Astrocyte of the hippocampus (primary cell): ENCODE data around the gene GABRD.
A peak's percentile ranks its signal among the peaks of the same experiment; 100 is the strongest.

Source experiments
- DNase-seq: peaks from one replicate; pipeline ENCODE4 v3.0.0; 2011; ENCODE audit warnings: low read depth, low spot score

GABRD gene

GRCh38 chr1:1985375-1986050 lies 33.6 kb upstream of the GABRD start:
- DNase-seq: no peak

- no peak for DNase-seq
These were observed 32.5 kb upstream of the GABRD start for GRCh38 chr1:1986451-1987141.

DNA sequence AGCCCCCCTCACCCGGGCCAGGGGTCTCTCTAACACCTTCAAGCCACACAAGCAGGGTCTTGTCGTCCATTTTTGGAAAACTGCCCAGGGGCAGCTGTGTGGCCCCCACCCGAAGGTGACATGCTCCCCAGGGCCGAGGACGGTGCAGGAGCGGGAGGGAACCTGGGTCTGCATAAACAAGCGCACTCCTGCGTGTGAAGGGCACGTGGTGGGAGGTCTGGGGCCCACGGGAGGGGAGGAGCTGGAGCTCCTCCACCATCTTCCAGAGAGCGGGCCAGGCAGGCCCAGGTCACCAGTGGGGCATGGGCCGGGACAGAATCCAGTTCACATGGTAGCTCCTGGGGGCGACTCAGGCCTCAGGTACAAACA lies 32.0 kb upstream of the GABRD start:
- DNase-seq: no peak

GRCh38 chr1:1988061-1988945 lies 30.8 kb upstream of the GABRD start:
- no peak for DNase-seq

DNA sequence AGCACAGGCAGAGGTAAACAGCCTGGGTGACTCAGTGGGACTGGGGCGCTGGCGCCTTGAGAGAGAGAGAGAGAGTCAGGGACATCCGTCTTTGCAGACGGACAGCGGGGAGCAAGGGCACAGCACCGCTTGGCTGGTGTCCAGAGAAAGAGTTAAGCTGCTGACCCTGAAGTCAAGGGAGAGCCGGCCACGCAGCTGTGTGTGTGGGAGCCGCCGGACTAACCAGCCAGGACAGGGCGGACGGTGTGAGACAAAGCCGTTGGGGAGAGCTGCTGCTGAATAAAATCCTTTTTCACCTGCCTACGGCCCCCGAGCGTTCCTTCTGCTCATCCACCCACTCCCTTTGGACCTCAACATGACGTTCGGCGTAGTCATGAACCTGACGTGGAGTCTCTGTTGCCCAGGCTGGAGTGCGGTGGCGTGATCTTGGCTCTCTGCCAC lies 30.0 kb upstream of the GABRD start:
- DNase-seq: no peak

DNA sequence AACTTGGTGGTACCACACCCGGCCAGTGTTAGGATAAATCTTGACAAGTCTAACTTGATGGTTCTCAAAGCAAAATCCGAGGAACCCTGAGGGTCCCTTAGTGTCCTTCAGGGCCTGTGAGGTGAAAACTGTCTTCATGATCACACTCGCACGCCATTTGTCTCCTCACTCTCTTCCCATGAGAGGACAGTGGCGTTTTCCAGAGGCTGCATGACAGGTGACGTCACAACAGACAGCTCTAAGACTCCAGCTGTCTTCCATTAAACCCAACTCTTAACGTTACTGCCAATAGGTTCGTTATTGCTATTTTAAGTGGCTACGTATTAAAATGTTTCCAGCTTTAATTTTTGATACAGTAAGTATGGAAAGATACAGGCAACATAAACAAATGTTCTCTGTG lies 29.4 kb upstream of the GABRD start:
- DNase-seq: no peak

DNA sequence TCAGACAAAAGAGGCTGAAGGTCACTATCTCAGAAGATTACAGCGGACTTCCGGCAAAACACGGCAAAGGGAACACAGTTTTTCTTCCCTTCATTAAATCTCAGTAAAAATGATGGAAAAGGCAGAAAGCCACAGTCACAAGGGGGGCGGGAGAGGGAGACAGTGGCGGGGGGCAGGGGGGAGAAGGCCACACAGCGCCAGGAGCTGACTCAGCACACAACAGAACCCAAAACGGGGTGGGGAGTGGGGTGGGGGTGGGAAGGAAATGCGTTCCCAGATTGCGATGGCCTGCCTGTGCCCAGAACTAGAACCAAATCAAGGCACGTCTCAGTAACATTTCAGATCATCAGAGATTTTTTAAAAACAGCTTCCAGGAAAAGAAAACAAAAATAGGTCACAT lies 28.9 kb upstream of the GABRD start:
- DNase-seq: no peak

GRCh38 chr1:1994536-1994935 lies 24.6 kb upstream of the GABRD start:
- DNase-seq: peak; percentile 18

- DNase-seq: no peak
These were observed 22.9 kb upstream of the GABRD start for GRCh38 chr1:1996207-1996651.

DNA sequence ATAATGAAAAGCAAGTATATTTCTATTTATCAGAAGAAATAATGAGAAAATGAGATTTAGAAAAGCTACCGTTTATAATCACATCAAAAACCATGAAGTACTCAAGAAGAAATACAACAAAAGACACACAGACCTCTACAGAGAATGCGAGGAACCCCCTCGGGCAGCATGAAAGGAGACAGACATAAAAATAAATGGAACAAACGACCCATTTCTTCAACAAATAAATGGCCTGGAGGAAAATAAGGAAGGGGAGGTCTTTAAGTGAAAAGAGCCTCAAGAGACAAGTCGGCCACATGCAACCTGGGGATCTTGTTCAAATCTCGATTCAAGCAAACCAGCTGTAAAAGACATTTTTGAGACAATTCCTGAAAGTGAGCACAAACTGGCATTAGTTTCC lies 21.6 kb upstream of the GABRD start:
- DNase-seq: no peak

DNA sequence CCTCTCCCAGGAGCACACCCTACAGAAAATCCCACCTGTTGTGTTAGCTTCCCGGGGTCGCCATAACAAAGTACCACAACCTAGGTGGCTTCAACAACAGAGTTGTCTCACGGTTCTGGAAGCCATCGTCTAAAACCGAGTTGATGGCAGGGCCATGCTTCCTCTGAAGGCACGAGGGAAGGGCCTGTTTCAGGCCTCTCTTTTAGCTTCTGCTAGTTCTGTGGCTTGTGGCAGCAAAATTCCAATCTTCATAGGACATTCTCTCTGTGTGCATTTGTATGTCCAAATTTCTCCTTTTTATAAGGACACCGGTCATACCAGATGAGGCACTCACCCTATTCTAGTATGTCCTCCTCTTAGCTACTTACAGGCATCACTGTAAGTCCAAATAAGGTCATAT lies 18.7 kb upstream of the GABRD start:
- no peak for DNase-seq

- DNase-seq: no peak
These were observed 18.3 kb upstream of the GABRD start for GRCh38 chr1:2000850-2001249.

GRCh38 chr1:2001773-2002411 lies 17.3 kb upstream of the GABRD start:
- no peak for DNase-seq

DNA sequence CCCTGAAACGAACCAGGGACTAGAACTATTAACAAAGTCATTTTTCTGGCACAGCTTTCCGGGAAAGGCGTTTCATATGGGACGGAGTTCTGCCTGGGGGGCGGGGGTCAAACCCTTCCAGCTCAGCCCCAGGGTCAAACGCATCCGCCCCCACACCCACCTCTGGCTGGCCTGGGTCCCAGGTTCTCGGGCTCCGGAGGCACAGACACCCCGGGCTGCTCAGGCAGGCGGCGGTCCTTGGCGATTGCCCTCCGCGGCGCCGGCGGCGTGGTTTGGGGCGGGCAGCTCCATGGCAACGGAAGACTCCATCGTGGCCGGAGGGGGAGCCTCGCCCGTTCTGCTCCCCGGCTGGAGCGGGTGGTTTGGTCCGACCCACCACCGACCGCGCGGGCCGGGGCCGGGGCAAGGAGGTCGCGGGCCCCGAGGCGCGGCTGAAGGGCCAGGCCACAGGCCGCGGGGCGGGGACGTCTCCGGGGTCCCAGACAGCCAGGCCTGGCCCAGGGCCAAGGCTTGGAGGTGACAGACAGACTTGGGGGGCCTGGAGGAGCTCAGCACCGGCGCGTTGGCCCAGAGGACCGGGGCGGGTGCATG lies 15.5 kb upstream of the GABRD start, which contains the start of gene CFAP74:
TSS of gene CFAP74 (minus strand) at position 246 of the 591 bp plus-strand sequence. CDS start 12,830 bp downstream, outside the sequence.
- peak; percentile 85 for DNase-seq

DNA sequence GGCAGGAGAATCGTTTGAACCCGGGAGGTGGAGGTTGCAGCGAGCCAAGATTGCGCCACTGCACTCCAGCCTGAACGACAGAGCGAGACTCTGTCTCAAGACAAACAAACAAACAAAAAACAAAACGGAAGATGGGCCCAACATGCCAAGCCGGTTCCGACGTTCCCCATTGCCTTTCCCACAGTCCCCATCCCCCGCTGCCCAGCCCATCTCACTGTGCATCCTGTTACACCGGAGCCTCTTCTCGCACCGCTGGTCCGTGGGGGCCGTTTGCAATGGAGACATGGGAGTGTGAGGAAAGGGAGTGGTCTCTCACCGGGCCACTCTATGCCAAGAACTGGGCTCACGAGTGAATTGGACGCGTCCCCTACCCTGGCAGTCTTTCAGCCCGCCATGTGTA lies 14.3 kb upstream of the GABRD start:
- no peak for DNase-seq

DNA sequence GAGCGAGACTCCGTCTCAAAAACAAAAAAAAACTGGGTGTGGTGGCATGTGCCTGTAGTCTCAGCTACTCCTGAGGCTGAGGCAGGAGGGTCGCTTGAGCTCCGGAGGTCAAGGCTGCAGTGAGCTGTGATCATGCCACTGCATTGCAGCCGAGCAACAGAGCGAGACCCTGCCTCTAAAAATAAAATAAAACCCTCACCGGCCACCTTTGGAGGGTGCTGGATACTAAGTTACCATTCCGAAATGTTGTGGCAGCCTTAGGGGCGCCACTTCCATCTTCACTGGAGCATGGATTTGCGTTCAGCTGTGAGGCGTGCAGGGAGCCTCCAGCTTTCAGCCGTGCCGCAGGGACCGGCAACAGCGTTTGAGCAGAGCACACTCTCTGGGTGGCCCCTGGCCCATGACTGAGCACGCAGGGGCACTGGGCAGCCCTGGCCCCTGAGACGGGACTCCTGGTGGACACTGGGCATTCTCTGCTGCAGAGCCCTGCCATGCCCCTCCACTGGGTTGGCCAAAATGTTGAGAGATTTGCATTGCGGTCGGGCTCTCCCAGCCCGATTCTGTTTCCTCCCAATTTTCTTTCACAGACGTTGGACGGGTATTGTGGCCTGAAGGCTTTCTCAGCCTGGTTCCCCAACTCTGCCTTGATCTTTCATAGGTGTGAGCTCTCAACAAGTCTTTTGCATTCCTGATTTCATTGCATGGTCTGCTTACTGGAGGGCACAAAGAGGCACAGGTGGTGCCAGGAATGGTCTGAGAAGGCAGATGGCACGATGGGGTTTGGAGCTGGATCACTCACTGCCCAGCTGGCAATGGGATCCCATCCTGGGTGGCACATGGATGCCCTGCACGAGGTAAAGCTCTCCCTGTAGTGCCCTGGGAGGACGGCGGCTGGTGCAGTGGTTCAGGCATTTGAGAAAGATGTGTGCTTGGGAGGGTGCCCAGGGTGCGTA lies 9.8 kb upstream of the GABRD start:
- DNase-seq: no peak

GRCh38 chr1:2014181-2014580 lies 5.0 kb upstream of the GABRD start:
- no peak for DNase-seq

DNA sequence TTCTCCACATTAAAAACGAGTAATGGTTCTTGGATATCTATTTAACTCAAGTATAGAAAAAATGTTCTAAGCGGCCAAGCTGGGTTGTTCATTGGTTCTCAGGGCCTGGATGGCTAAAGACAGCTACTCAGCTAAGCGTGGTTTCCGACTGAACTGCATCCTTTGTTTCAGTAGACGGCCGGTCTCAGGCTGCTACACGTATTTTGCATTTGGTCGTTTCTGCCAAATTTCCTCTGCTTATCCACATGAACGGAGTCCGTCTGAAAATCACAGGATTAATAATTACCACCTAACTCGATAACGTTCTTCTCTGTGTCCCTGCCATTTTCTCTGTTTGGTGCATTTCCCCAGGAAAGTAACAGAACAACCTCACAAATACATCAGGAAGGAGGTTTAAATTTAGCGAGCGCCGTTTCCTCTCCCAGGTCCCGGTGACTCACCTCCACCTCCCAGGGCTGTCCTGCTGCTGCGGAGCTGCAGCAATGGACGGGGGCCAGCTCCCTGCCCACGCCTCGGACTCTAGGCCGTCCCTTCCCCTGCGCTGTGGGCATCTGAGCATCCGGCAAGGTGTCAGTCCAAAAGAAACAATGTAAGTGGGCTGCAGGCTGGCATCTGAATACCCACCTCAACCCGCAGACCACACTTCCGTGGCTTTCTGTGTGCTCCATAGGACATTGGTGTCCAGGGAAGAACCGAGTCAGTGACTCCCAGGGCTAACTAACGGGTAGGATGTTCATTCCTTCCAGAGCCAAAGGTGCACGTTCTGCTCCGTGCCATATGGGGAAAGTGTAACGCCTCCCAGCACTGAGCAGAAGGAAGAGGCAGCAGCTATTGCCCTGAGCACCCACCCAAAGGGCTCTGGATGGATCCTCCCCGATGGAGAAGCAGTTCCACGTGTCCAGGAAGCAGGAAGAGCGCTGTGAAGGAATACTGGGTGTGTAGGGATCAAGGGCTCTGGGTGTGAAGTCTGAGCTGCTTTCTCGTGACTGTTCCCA lies 4.1 kb upstream of the GABRD start:
- DNase-seq: peak; percentile 75

GRCh38 chr1:2016123-2016522 lies 3.0 kb upstream of the GABRD start:
- no peak for DNase-seq
